Neuronal stem cell (in vitro differentiated cells): ENCODE measurements around the gene ZNF366.

Source experiments
- DNase-seq: peaks from one replicate; pipeline ENCODE4 v3.0.0-alpha.2; 2013; ENCODE audit warnings: low spot score
- H2AFZ ChIP-seq: one replicate; pipeline ENCODE4 v1.6.1; 2013; ENCODE audit warnings: mild to moderate bottlenecking, low read length, inconsistent platforms
- H2AK5ac ChIP-seq: 2 replicates; pipeline ENCODE4 v1.6.1; 2013; ENCODE audit warnings: low read depth, mild to moderate bottlenecking, inconsistent platforms, low read length, moderate library complexity, mixed read lengths
- H2BK120ac ChIP-seq: 2 replicates; pipeline ENCODE4 v1.6.1; 2013; ENCODE audit warnings: low read depth, mild to moderate bottlenecking, inconsistent platforms, low read length, moderate library complexity, mixed read lengths
- H2BK12ac ChIP-seq: one replicate; pipeline ENCODE4 v1.6.1; 2013; ENCODE audit warnings: low read length, inconsistent platforms
- H2BK15ac ChIP-seq: 2 replicates; pipeline ENCODE4 v1.6.1; 2013; ENCODE audit warnings: mild to moderate bottlenecking, low read length, inconsistent platforms, mixed read lengths
- H2BK5ac ChIP-seq: one replicate; pipeline ENCODE4 v1.6.1; 2013; ENCODE audit warnings: inconsistent platforms, mild to moderate bottlenecking, low read length, moderate library complexity
- H3K14ac ChIP-seq: one replicate; pipeline ENCODE4 v1.6.1; 2013; ENCODE audit warnings: low read length, inconsistent platforms
- H3K18ac ChIP-seq: 2 replicates; pipeline ENCODE4 v1.6.1; 2013; ENCODE audit warnings: low read length, inconsistent platforms
- H3K23ac ChIP-seq: 2 replicates; pipeline ENCODE4 v1.6.1; 2013; ENCODE audit warnings: low read depth, mild to moderate bottlenecking, mixed read lengths, low read length, inconsistent platforms; ENCODE audit not compliant: poor library complexity
- H3K27ac ChIP-seq: replicated peaks from 3 replicates; pipeline ENCODE4 v1.5.1; 2013; ENCODE audit warnings: low read length, inconsistent platforms
- H3K27me3 ChIP-seq, 3 experiments: 2 replicates each; pipeline ENCODE4 v1.6.1; 2013; ENCODE audit warnings: low read length in 3 of 3, mild to moderate bottlenecking in 2 of 3, inconsistent platforms in 1 of 3, low read depth in 1 of 3, mixed read lengths in 1 of 3, moderate library complexity in 1 of 3; ENCODE audit not compliant: control insufficient read depth in 3 of 3, insufficient read depth in 3 of 3
- H3K36me3 ChIP-seq, 2 donors: replicated peaks in 1 of 2; 2 replicates each; pipeline ENCODE4 v1.6.1; 2013; ENCODE audit warnings: low read length in 2 of 2; ENCODE audit not compliant: control insufficient read depth in 2 of 2, insufficient read depth in 2 of 2
- H3K4ac ChIP-seq: 2 replicates; pipeline ENCODE4 v1.6.1; 2013; ENCODE audit warnings: inconsistent platforms, mild to moderate bottlenecking, low read length, moderate library complexity
- H3K4me1 ChIP-seq, 2 donors: 1 replicate in 1 of 2; 2 replicates in 1 of 2; pipeline ENCODE4 v1.6.1; 2013; ENCODE audit warnings: low read length in 2 of 2, low read depth in 1 of 2; ENCODE audit not compliant: control insufficient read depth in 2 of 2, insufficient read depth in 1 of 2
- H3K4me2 ChIP-seq: one replicate; pipeline ENCODE4 v1.6.1; 2013; ENCODE audit warnings: mild to moderate bottlenecking, low read length, inconsistent platforms; ENCODE audit not compliant: insufficient read depth, poor library complexity, severe bottlenecking
- H3K4me3 ChIP-seq, 2 donors: 2 replicates each; pipeline ENCODE4 v1.5.1; 2013; ENCODE audit warnings: low read length in 2 of 2, mild to moderate bottlenecking in 2 of 2, inconsistent platforms in 1 of 2, moderate library complexity in 1 of 2
- H3K79me1 ChIP-seq: one replicate; pipeline ENCODE4 v1.6.1; 2013; ENCODE audit warnings: low read depth, mild to moderate bottlenecking, inconsistent platforms, low read length, moderate library complexity
- H3K9ac ChIP-seq: one replicate; pipeline ENCODE4 v1.6.1; 2013; ENCODE audit warnings: mild to moderate bottlenecking, low read depth, low read length, inconsistent platforms; ENCODE audit not compliant: poor library complexity
- H3K9me3 ChIP-seq, 2 donors: replicated peaks in 1 of 2; 2 replicates each; pipeline versions ENCODE3 to v1.6.1; 2013; ENCODE audit warnings: low read length in 2 of 2, mild to moderate bottlenecking in 2 of 2, inconsistent platforms in 1 of 2, low read depth in 1 of 2, mixed read lengths in 1 of 2, moderate library complexity in 1 of 2; ENCODE audit not compliant: control insufficient read depth in 2 of 2, insufficient read depth in 1 of 2
- H4K8ac ChIP-seq: one replicate; pipeline ENCODE4 v1.6.1; 2013; ENCODE audit warnings: low read depth, mild to moderate bottlenecking, inconsistent platforms, low read length, moderate library complexity
- H4K91ac ChIP-seq: one replicate; pipeline ENCODE4 v1.6.1; 2013; ENCODE audit warnings: low read length, low read depth, mild to moderate bottlenecking, inconsistent platforms; ENCODE audit not compliant: poor library complexity
- WGBS, 2 donors: extraction: QIAGEN DNeasy Blood & Tissue Kit; methylation state at CpG; one replicate each; pipeline ENCODE4 v1.1.7; 2013; ENCODE audit warnings: missing lambda C conversion rate in 2 of 2, mixed read lengths in 1 of 2; ENCODE audit not compliant: insufficient read length in 2 of 2, insufficient replicate concordance in 1 of 2; ENCODE audit errors: extremely low coverage in 2 of 2; 5-methylcytosine and 5-hydroxymethylcytosine counted together

The ZNF366 gene

DNA sequence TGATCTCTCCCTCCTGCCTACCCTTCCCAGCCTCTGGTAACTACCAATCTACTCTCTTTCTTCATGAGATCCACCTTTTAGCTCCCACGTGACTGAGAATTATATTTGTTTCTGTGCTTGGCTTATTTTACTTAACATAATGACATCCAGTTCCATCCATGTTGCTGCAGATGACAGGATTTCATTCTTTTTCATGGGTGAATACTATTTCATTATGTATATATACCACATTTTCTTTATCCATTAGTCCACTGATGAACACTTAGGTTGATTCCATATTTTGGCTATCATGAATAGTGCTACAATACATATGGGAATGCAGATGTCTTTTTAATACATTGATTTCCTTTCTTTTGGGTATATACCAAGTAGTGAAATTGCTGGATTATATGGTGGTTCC lies 35.5 kb upstream of the ZNF366 start:
- Histone ChIP-seq H2AK5ac (no peak overlapping the region), H2BK5ac (no peak overlapping the region), H3K18ac (no peak overlapping the region), H3K23ac (no peak overlapping the region), H4K91ac (no peak overlapping the region), H2BK12ac (no peak overlapping the region), H4K8ac (no peak overlapping the region), H3K4me2 (no peak overlapping the region), H3K36me3 (no peaks in the 10 kb centered on the region), H3K14ac (no peak overlapping the region), H3K9ac (no peak overlapping the region), H3K4me1 (peaks cover 3 to 10% of the 10 kb centered on the region in 2 donors), H3K27me3 (no peaks in the 10 kb centered on the region), H3K79me1 (no peaks in the 10 kb centered on the region), H3K4ac (no peak overlapping the region), H2AFZ (no peak overlapping the region), H2BK15ac (no peak overlapping the region), H3K27ac (no peak overlapping the region), H3K9me3 (peaks cover 0 to 18% of the 10 kb centered on the region in 2 donors), H3K4me3 (no peak overlapping the region), H2BK120ac (no peak overlapping the region)
- DNase-seq, result no peak
- no CpG with 5 or more reads among the region's 1 CpG for WGBS, 2 donors

DNA sequence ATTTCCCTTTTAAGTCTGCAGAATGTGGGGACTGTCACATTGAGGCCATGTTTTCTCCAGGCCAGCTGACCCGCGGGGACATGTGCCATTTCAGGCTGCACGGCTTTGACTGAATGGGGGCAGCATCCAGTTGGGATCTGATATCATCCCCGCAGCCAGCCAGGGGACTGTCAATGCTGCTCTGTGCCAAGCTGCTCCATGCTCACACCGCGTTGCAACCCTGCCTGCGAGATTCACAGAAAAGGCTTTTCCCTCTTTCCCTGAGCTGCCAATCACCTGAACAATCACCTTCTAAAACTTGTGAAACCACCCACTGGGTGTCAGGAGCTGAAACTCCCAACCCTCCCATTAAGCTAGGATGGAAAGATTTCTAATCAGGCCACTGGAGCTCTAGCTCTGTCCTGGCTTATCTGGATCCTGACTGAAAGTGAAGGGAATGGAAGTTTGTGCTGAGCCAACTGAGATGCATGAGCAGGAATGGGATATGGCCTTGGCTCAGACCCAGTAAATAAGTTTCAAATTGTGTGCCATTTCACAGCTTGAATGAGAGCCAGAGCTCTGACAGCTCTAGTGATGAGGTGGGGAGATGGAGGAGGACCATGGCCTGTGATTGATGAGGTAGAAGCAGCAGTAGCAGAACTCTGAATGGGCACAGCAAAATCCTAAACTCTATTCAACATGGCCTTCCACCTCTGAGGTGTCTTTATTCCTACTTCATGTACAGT lies 34.5 kb upstream of the ZNF366 start:
- H3K4me2 ChIP-seq, result no peak overlapping the region

DNA sequence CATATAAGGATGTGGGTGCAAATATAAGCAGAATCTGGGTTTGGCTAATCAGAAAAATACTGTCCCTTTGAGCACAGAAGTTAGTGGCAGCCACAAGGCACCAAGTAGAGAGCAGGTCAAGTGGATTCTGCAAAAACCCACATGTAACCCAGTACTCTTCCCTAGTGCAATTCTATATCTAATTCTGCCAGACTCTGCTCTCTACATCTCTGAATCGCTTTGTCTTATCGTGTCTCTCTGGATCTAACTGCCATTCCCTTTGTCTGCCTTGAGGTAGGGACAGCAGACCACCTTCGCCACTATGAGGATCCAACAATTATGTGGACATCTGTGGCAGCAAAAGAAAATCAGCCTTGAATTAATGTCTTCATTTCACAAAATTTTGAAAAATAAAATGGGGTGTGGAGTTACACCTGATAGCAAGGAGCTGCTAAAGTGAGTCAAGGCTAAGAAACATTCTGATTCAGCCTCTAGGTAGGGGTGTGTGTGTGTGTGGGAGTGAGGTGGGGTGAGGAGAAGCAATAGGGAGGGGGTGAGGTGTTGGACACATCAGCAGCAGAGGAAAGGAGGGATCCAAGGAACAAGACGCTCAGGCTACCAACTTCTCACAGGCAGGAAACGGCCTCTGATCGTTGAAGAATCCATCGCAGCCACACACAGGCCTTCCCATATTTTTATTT lies 33.7 kb upstream of the ZNF366 start:
- Histone ChIP-seq H2BK120ac (no peak overlapping the region), H2BK15ac (no peak overlapping the region), H3K18ac (no peak overlapping the region), H3K9ac (no peak overlapping the region), H3K27ac (no peak overlapping the region), H4K91ac (no peak overlapping the region), H3K4me1 (peaks cover 3 to 10% of the 10 kb centered on the region in 2 donors), H2AK5ac (no peak overlapping the region), H3K4me3 (peak overlapping the region in 1 of 2 donors; percentile 11), H3K27me3 (no peaks in the 10 kb centered on the region), H3K23ac (no peak overlapping the region), H2BK12ac (no peak overlapping the region), H2BK5ac (no peak overlapping the region), H3K14ac (no peak overlapping the region), H3K4me2 (no peak overlapping the region), H4K8ac (no peak overlapping the region), H3K9me3 (peaks cover 0 to 10% of the 10 kb centered on the region in 2 donors), H2AFZ (peak overlapping the region; percentile 84), H3K4ac (no peak overlapping the region), H3K79me1 (no peaks in the 10 kb centered on the region), H3K36me3 (no peaks in the 10 kb centered on the region)
- DNase-seq, result no peak
- no CpG with 5 or more reads among the region's 7 CpGs for WGBS, 2 donors

More for the DNA sequence above, 34.5 kb upstream of the ZNF366 start:
- H3K27ac ChIP-seq, result no peak overlapping the region
- no peaks in the 10 kb centered on the region for H3K79me1 ChIP-seq
- H4K8ac ChIP-seq, result no peak overlapping the region
- peaks cover 0 to 17% of the 10 kb centered on the region in 2 donors for H3K9me3 ChIP-seq
- H2AFZ ChIP-seq, result peak overlapping the region; percentile 84
- DNase-seq, result no peak
- no peak overlapping the region for H2BK12ac ChIP-seq
- H3K36me3 ChIP-seq, result no peaks in the 10 kb centered on the region
- no peak overlapping the region for H2BK5ac ChIP-seq
- WGBS, 2 donors, result no CpG with 5 or more reads among the region's 7 CpGs
- H2BK15ac ChIP-seq, result no peak overlapping the region
- no peak overlapping the region for H3K14ac ChIP-seq
- no peak overlapping the region for H3K23ac ChIP-seq
- no peak overlapping the region for H4K91ac ChIP-seq
- H3K4me1 ChIP-seq, result peaks cover 3 to 10% of the 10 kb centered on the region in 2 donors
- no peak overlapping the region for H2AK5ac ChIP-seq
- no peak overlapping the region for H2BK120ac ChIP-seq
- H3K18ac ChIP-seq, result no peak overlapping the region
- H3K4me3 ChIP-seq, result peak overlapping the region in 1 of 2 donors; percentile 11
- H3K9ac ChIP-seq, result no peak overlapping the region
- H3K27me3 ChIP-seq, result no peaks in the 10 kb centered on the region
- H3K4ac ChIP-seq, result no peak overlapping the region

DNA sequence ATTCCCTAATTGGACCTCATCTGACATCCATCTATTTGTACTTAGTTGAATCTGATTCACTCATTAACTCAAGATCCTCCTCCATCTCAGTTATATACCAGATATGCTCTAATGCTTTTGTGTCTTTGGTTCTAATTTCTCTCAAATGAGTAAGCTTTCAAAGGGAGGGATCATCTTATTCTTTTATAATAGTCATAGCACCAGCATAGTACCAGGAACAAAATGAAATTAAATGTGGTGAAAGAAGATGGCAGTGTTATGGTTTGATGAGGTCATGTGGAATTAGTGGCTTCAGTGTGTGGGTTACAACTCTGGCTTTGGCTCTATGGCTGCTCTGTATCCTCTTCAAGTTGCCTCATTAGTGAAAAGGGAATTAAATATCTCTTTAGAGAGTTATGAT lies 32.5 kb upstream of the ZNF366 start:
- H3K14ac ChIP-seq, result no peak overlapping the region
- no peak overlapping the region for H3K23ac ChIP-seq
- H2AK5ac ChIP-seq, result no peak overlapping the region
- no peak overlapping the region for H2BK12ac ChIP-seq
- no peaks in the 10 kb centered on the region for H3K36me3 ChIP-seq
- H3K4ac ChIP-seq, result no peak overlapping the region
- H3K4me3 ChIP-seq, result no peak overlapping the region
- H4K91ac ChIP-seq, result no peak overlapping the region
- H3K27ac ChIP-seq, result no peak overlapping the region
- no peak overlapping the region for H2BK5ac ChIP-seq
- H3K4me1 ChIP-seq, result peaks cover 3 to 10% of the 10 kb centered on the region in 2 donors
- H3K9me3 ChIP-seq, result no peaks in the 10 kb centered on the region
- H3K79me1 ChIP-seq, result no peaks in the 10 kb centered on the region
- no peak overlapping the region for H2BK120ac ChIP-seq
- H2BK15ac ChIP-seq, result no peak overlapping the region
- H4K8ac ChIP-seq, result no peak overlapping the region
- no peak overlapping the region for H3K18ac ChIP-seq
- H3K27me3 ChIP-seq, result no peaks in the 10 kb centered on the region
- no peak overlapping the region for H3K9ac ChIP-seq
- H2AFZ ChIP-seq, result no peak overlapping the region
- DNase-seq, result no peak
- no peak overlapping the region for H3K4me2 ChIP-seq
